Astrocyte of the spinal cord (primary cell): ENCODE measurements around the gene PRKAG2.

ENCODE experiments used
- DNase-seq: peaks from one replicate; pipeline ENCODE4 v3.0.0; 2011; ENCODE audit warnings: low read depth, low spot score
- H3K4me3 ChIP-seq: 2 replicates; pipeline ENCODE4 v1.5.1; 2011; ENCODE audit warnings: low read depth, mild to moderate bottlenecking, low read length, moderate library complexity
- CTCF ChIP-seq: IDR thresholded peaks from 2 replicates; pipeline ENCODE4 v1.5.1; 2012; ENCODE audit warnings: low read depth, mild to moderate bottlenecking, low read length, inconsistent platforms
- in situ Hi-C: cut with HindIII; loops from 2 replicates; pipeline ENCODE4 v1.10.0; 2017; ENCODE audit warnings: low sequenced_read_pairs

The PRKAG2 gene

DNA sequence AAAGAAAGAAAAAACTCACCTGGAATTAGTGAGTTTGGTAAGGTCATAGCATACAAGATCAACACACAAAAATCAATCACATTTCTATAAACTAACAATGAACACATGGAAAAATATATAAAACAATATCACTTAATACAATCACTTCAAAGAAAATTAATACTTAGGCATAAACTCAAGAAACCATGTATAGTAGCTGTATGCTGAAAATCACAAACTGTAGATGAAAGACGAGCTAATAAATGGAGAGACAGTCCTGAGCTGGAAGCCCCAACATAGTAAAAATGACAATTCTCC is 243.5 kb downstream of the PRKAG2 start:
- no peak for DNase-seq
- no peak overlapping the region for H3K4me3 ChIP-seq
- no peak for TF ChIP-seq CTCF
- in situ Hi-C loops: no loop called here

- H3K4me3 ChIP-seq: peak overlapping the region; percentile 36
- peak; percentile 52 for DNase-seq
- TF ChIP-seq CTCF: no peak
- in situ Hi-C loops: no loop called here
These were observed 244.0 kb downstream of the PRKAG2 start for GRCh38 chr7:151632750-151633515.

- TF ChIP-seq CTCF: peak; percentile 18
- H3K4me3 ChIP-seq: peak overlapping the region; percentile 92
- DNase-seq: peak; percentile 75
- in situ Hi-C loops: no loop called here
These were observed 244.8 kb downstream of the PRKAG2 start for GRCh38 chr7:151631953-151632749.

- peak overlapping the region; percentile 92 for H3K4me3 ChIP-seq
- in situ Hi-C loops: no loop called here
- peak; percentile 14 for TF ChIP-seq CTCF
- no peak for DNase-seq
These were observed 245.4 kb downstream of the PRKAG2 start for GRCh38 chr7:151631570-151631952.

DNA sequence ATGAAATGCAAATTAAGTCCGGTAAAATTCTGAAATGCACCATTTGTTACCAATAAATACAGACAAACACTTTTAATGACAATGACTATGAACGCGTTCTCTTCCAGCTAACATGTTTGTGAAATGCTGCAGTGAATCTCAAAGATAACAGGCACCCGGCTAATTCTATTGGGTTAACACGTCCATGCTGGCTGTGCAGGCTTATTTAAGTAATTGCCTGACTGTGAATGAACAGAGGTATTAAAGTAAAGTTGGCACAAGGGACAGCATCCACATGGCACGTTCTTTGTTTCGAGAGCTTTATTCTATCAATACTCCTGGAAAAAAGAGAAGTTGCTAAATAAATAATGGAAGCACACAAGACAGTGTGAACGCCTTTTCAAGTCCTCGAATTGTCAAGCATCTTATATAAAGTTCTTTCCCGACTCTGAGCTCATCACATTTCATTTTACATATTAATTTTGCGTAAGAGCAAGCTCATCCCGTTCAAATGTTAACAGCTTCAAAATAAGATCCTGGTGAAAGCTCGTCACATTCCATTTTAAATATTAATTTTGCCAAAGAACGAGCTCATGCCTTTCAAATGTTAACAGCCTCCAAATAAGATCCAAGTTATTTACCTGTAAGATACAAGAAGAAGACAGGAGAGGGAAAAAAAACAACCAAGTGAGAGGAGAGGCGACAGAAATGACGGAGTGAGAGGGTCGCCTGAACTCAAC is 245.9 kb downstream of the PRKAG2 start:
- no peak for TF ChIP-seq CTCF
- H3K4me3 ChIP-seq: peak overlapping the region; percentile 92
- no peak for DNase-seq
- in situ Hi-C loops: no loop called here

- H3K4me3 ChIP-seq: peak overlapping the region; percentile 92
- in situ Hi-C loops: no loop called here
- TF ChIP-seq CTCF: no peak
These were observed 246.6 kb downstream of the PRKAG2 start for GRCh38 chr7:151630358-151630757.

More at GRCh38 chr7:151630358-151630757, 246.6 kb downstream of the PRKAG2 start:
- DNase-seq: no peak
